Kidney epithelial cell (primary cell): ENCODE measurements around the gene ESRRA. TPM values are rescaled to one million over a fixed set of nuclear protein-coding genes. Genes with fewer than 3 reads are reported as not detected.
A peak's percentile ranks its signal among the peaks of the same experiment; 100 is the strongest.

ENCODE experiments used
- DNase-seq: peaks from one replicate; pipeline ENCODE4 v3.0.0-alpha.2; 2010; ENCODE audit warnings: low read depth
- H3K27me3 ChIP-seq: 2 replicates; pipeline ENCODE4 v1.6.0; 2011; ENCODE audit warnings: low read length; ENCODE audit not compliant: control insufficient read depth, insufficient read depth
- H3K36me3 ChIP-seq: 2 replicates; pipeline ENCODE4 v1.5.1; 2011; ENCODE audit warnings: low read length; ENCODE audit not compliant: control insufficient read depth, insufficient read depth
- H3K4me3 ChIP-seq: 2 replicates; pipeline ENCODE4 v1.5.1; 2011; ENCODE audit warnings: low read depth, mild to moderate bottlenecking, control low read depth, low read length
- total RNA-seq: library from RNA; depleted of rRNA; stranded (reverse); fragments of >200 nt; gene quantifications from 2 replicates; pipeline ENCODE4 v1.2.3, GENCODE V29; 2015
- TF ChIP-seq, protein P1 (sequence below): IDR thresholded peaks from 2 replicates; pipeline ENCODE4 v1.5.1; 2011; ENCODE audit warnings: mild to moderate bottlenecking, moderate library complexity, low read length, control low read depth, inconsistent platforms; ENCODE audit not compliant: insufficient read depth, poor library complexity, severe bottlenecking

The ESRRA gene
- total RNA-seq, 1 donor from 2014 or later = 54.3 TPM

DNA sequence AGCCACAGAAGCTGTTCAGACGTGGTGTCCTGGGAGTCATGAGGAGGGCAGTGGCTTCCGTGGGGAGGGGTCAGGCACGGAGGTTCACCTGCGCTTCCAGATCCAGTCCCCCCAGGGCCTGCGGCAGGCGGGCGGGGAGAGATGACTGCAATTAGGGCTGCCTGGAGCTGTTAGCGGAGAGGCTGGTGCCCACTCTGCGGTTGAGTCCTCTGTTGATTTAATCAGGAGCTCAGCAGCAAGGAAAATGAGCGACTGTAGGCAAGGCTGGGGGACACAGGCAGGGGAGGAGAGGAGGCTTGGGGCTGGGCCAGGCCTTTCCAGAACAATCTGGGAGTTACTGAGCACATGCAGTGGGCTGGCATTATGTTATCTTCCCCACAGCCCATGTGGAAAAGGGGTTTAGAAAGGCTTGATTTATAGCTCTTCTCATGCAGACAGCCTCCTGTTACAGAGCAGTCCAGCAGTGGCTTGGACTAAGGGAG is 40.9 kb upstream of the ESRRA start:
- no peak for DNase-seq
- TF ChIP-seq, protein P1, sequence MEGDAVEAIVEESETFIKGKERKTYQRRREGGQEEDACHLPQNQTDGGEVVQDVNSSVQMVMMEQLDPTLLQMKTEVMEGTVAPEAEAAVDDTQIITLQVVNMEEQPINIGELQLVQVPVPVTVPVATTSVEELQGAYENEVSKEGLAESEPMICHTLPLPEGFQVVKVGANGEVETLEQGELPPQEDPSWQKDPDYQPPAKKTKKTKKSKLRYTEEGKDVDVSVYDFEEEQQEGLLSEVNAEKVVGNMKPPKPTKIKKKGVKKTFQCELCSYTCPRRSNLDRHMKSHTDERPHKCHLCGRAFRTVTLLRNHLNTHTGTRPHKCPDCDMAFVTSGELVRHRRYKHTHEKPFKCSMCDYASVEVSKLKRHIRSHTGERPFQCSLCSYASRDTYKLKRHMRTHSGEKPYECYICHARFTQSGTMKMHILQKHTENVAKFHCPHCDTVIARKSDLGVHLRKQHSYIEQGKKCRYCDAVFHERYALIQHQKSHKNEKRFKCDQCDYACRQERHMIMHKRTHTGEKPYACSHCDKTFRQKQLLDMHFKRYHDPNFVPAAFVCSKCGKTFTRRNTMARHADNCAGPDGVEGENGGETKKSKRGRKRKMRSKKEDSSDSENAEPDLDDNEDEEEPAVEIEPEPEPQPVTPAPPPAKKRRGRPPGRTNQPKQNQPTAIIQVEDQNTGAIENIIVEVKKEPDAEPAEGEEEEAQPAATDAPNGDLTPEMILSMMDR = no peak
- no peaks in the 10 kb centered on the region for H3K27me3 ChIP-seq
- H3K4me3 ChIP-seq = no peak overlapping the region
- H3K36me3 ChIP-seq = peaks cover 3% of the 10 kb centered on the region

DNA sequence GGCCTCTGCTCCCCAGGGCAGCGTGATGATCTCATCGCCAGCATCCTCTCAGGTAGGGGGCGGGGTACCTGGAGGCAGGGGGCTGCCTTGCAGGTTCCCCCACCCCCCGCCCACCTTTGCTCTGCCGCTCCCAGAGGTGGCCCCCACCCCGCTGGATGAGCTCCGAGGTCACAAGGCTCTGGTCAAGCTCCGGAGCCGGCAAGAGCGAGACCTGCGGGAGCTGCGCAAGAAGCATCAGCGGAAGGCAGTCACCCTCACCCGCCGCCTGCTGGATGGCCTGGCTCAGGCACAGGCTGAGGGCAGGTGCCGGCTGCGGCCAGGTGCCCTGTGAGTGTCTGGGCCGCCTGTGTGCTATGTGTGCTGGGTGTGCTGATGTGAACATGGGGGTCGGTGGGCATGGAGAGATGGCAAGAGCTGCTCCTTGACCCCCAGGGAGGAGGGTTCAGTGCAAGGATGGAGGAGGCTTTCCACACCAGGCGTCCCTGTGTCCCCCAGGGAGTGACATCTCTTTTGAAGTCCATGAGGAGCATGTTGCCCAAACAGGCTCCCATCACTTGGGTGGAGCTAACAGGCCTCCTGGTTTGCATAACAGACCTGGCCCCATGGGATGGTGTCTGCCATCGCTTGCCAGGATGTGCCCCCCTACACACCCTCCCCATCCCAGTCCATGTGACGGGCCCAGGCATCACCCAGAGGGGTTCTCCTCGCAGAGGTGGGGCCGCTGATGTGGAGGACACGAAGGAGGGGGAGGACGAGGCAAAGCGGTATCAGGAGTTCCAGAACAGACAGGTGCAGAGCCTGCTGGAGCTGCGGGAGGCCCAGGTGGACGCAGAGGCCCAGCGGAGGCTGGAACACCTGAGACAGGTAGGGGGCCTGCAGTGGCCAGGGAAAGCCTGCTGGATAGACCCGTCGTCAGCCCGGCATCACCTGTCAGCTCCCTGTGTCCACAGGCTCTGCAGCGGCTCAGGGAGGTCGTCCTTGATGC is 39.9 kb upstream of the ESRRA start:
- no peak overlapping the region for H3K4me3 ChIP-seq
- TF ChIP-seq, protein P1 = no peak
- no peaks in the 10 kb centered on the region for H3K27me3 ChIP-seq
- DNase-seq = no peak
- H3K36me3 ChIP-seq = peaks cover 3% of the 10 kb centered on the region

DNA sequence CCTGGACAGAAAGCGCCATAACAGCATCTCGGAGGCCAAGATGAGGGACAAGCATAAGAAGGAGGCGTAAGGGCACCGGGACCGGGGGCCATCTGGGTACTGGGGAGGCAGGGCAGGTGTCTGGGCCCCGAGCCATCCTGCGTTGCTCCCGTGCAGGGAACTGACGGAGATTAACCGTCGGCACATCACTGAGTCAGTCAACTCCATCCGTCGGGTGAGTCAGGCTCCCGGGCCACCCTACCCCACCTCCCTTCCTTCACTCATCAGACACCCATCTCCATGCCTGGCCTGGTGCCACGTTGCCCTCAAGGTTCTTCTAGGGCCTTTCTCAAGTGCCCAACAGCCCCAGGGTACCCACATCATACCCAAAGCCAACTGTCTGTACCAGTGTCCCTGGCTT is 39.0 kb upstream of the ESRRA start:
- no peaks in the 10 kb centered on the region for H3K27me3 ChIP-seq
- TF ChIP-seq, protein P1 = no peak
- H3K4me3 ChIP-seq = no peak overlapping the region
- no peak for DNase-seq
- peaks cover 3% of the 10 kb centered on the region for H3K36me3 ChIP-seq

DNA sequence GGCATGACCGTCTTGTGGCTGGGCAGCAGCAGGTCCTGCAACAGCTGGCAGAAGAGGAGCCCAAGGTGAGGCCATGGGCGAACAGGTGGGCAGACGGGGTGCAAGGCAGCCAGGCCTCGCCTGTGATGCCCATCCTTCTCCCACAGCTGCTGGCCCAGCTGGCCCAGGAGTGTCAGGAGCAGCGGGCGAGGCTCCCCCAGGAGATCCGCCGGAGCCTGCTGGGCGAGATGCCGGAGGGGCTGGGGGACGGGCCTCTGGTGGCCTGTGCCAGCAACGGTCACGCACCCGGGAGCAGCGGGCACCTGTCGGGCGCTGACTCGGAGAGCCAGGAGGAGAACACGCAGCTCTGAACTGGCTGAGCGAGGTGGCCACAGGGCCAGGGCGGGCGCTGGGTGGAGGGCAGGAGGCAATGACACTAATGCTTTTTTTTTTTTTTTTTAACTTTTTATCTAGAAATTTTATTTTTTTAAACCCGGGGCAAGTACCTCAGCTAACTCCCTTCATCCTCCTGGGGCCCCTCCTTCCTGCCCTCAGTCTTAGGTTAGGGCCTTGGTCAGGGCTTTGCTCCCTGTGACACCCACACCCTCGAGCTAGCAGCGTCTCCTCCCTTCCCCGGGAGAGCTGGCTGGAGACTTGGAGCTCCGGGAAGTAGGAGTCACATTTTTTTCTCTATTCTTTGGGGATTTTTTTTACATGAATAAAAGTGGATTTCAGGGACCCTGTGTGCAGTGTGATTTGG is 37.9 kb upstream of the ESRRA start:
- Histone ChIP-seq H3K36me3 (peaks cover 3% of the 10 kb centered on the region), H3K4me3 (no peak overlapping the region), H3K27me3 (no peaks in the 10 kb centered on the region)
- no peak for DNase-seq
- TF ChIP-seq, protein P1 = no peak

DNA sequence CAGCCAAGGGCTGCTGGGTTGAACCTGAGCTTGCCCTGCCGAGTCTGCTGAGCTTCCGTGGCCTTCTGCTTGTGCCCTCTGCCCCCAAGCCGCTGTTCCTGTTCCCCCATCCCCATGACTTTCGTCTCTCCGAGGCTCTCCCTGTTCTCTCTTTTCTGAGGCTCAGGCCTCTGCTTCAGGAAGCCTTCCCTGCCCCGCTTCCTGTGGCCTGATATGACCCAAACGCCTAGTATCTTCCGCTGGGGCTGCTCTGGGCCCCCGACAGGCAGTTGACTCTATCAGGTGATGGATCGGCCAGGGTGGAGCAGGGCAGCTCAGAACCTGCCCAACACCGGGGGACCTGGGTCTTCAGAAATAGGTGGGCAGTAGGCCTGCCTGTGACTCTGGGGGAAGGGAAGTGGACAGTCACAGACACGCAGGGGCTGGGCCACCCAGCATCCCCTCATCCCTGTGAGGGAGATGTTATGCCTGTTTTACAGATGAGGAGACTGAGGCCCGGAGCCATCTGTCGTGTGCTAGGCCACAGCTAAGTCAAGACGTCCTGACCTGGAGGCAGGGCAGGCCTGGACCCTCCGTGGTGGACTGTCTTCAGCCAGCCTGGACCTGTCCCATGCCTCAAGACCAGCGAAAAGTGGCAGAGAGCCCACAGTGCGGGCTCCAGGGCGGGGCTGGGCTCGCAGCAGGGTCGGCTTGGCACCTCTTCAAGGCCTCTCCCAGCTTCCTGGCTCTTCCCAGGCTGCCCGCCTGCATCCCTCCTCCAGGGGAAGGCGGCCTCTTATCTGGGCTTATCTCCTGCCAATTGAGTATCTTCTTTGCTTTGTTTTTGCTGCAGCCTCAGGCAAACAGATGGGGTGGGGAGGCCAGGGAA is 37.1 kb upstream of the ESRRA start:
- Histone ChIP-seq H3K27me3 (no peaks in the 10 kb centered on the region), H3K36me3 (peaks cover 3% of the 10 kb centered on the region), H3K4me3 (peak overlapping the region; percentile 73)
- DNase-seq = no peak
- TF ChIP-seq, protein P1 = no peak
